IMR-90 (cell line): ENCODE data around the gene BECN2. TPM values are rescaled to one million over a fixed set of nuclear protein-coding genes. Genes with fewer than 3 reads are reported as not detected.

ENCODE experiments used
- polyA plus RNA-seq, 3 experiments: library from polyadenylated mRNA; depleted of rRNA; stranded (reverse); fragments of >200 nt; gene quantifications; 2 replicates each; pipeline ENCODE4 v1.2.3, GENCODE V29; 2012; ENCODE audit warnings: low replicate concordance in 1 of 3
- total RNA-seq: library from RNA; depleted of rRNA; stranded (reverse); fragments of >200 nt; gene quantifications from 2 replicates; pipeline ENCODE4 v1.2.3, GENCODE V29; 2012; rRNA removed

The BECN2 gene
- total and polyA plus RNA-seq, 2 of the 4 experiments (the other 2 are of a cell fraction) = not detected

Other genes with a start within 250 kb of the BECN2 start
- gene EXO1, start 109.6 kb upstream of the BECN2 start, total RNA-seq = 12.9 and 18.9 TPM in 2 replicates
- 3.9 and 5.1 TPM in 2 replicates for gene EXO1, start 109.6 kb upstream of the BECN2 start, polyA plus RNA-seq (2012; rRNA removed)
- gene MAP1LC3C, start 41.3 kb downstream of the BECN2 start, total RNA-seq = under 0.01 TPM in 1 of 2 replicates, not detected in the other
- gene MAP1LC3C, start 41.3 kb downstream of the BECN2 start, polyA plus RNA-seq (2012; rRNA removed) = not detected in 2 replicates